GM18502 (cell line): Measurements from ENCODE around the gene PRRC2B.
A peak's percentile ranks its signal among the peaks of the same experiment; 100 is the strongest.

Source experiments
- ATAC-seq: cut with Tn5 transposase; IDR thresholded peaks from one replicate; pipeline ENCODE4 v1.9.1; 2021; ENCODE audit warnings: mild to moderate bottlenecking; ENCODE audit not compliant: unreplicated experiment, poor library complexity

Gene PRRC2B

GRCh38 chr9:131482343-131483006 is 88.6 kb downstream of the PRRC2B start:
- no peak for ATAC-seq

- no peak for ATAC-seq
Measured at GRCh38 chr9:131483319-131484050, 89.6 kb downstream of the PRRC2B start.

GRCh38 chr9:131484051-131484445 is 90.2 kb downstream of the PRRC2B start:
- no peak for ATAC-seq

GRCh38 chr9:131484560-131485185 is 90.8 kb downstream of the PRRC2B start:
- no peak for ATAC-seq

- ATAC-seq, result no peak
Measured at GRCh38 chr9:131485206-131485605, 91.3 kb downstream of the PRRC2B start.

- no peak for ATAC-seq
Measured at GRCh38 chr9:131485728-131486422, 92.0 kb downstream of the PRRC2B start.

- ATAC-seq, result no peak
Measured at GRCh38 chr9:131487001-131487400, 93.1 kb downstream of the PRRC2B start.

GRCh38 chr9:131487621-131488031 is 93.7 kb downstream of the PRRC2B start:
- no peak for ATAC-seq

- ATAC-seq, result no peak
Measured at GRCh38 chr9:131490514-131490913, 96.6 kb downstream of the PRRC2B start.

- ATAC-seq, result no peak
Measured at GRCh38 chr9:131491001-131491710, 97.3 kb downstream of the PRRC2B start.

GRCh38 chr9:131492070-131492469 is 98.2 kb downstream of the PRRC2B start:
- ATAC-seq, result no peak

GRCh38 chr9:131494296-131494870 is 100.5 kb downstream of the PRRC2B start:
- ATAC-seq, result no peak

GRCh38 chr9:131495785-131496184 is 101.9 kb downstream of the PRRC2B start:
- ATAC-seq, result no peak

- ATAC-seq, result no peak
Measured at GRCh38 chr9:131496844-131497405, 103.0 kb downstream of the PRRC2B start.

- ATAC-seq, result no peak
Measured at GRCh38 chr9:131499254-131499767, 105.4 kb downstream of the PRRC2B start.

- ATAC-seq, result no peak
Measured at GRCh38 chr9:131500377-131500776, 106.5 kb downstream of the PRRC2B start.

GRCh38 chr9:131500939-131501541 is 107.2 kb downstream of the PRRC2B start:
- no peak for ATAC-seq

GRCh38 chr9:131502781-131503625 is 109.1 kb downstream of the PRRC2B start, which contains the start of gene POMT1:
Gene POMT1, plus strand, starts transcription at chr9:131502918. Its CDS starts 1,301 bp downstream, at chr9:131504219.
- peak; percentile 83 for ATAC-seq
